HepG2 (cell line): Measurements from ENCODE around the gene PTPRD. TPM values are rescaled to one million over a fixed set of nuclear protein-coding genes. Genes with fewer than 3 reads are reported as not detected.

Source experiments
- ATAC-seq: fragments of 200-7000 bp; cut with Tn5 transposase; 3 replicates; pipeline ENCODE4 v1.9.1; 2020; ENCODE audit warnings: mild to moderate bottlenecking, moderate library complexity
- BruUV-seq: library from RNA; stranded (reverse); fragments of 400-500 nt; replicated peaks from 2 replicates; lab custom pipeline; 2021; lab: Mats Ljungman, UMichigan
- CTCF ChIA-PET: fragments of 300-600 bp; formaldehyde crosslinking; extraction: SDS; loops from one replicate; lab custom pipeline; 2021; ENCODE audit warnings: low total read pairs, inconsistent platforms, low intra/inter-chr PET ratio; lab: Yijun Ruan, JAX
- POLR2A ChIA-PET: fragments of 350-600 bp; sonication (Branson Sonifier 250); formaldehyde crosslinking; loops from one replicate; lab custom pipeline; 2020; ENCODE audit warnings: antibody characterized with exemption, inconsistent platforms; lab: Yijun Ruan, JAX
- DNase-seq: peaks from one replicate; pipeline ENCODE4 v3.0.0-alpha.2; 2015; ENCODE audit warnings: low spot score
- FAIRE-seq: peaks from 3 replicates; lab custom pipeline; 2011; peaks lifted over from hg19 to GRCh38; lab: Jason Lieb, UNC
- H2AFZ ChIP-seq: one replicate; pipeline ENCODE4 v1.6.1; 2011; ENCODE audit warnings: low read length, inconsistent platforms
- H3K27ac ChIP-seq: fragments of 300-600 bp; 3 replicates; pipeline ENCODE4 v1.8.0; 2011; ENCODE audit warnings: mixed run types, mild to moderate bottlenecking, mixed read lengths, low read length, inconsistent platforms; ENCODE audit not compliant: insufficient read depth; ENCODE audit errors: extremely low read length
- H3K27me3 ChIP-seq, 2 experiments: fragments of 200-600 bp in 1 of 2; 2 replicates in 1 of 2; 3 replicates in 1 of 2; pipeline versions ENCODE4 v1.6.0 to v1.8.0; 2011; ENCODE audit warnings: low read length in 2 of 2, mild to moderate bottlenecking in 2 of 2, moderate library complexity in 2 of 2, inconsistent platforms in 1 of 2; ENCODE audit not compliant: insufficient read depth in 2 of 2, control insufficient read depth in 1 of 2
- H3K36me3 ChIP-seq, 2 experiments: fragments of 200-600 bp in 1 of 2; replicated peaks in 1 of 2; 2 replicates in 1 of 2; 3 replicates in 1 of 2; pipeline versions ENCODE4 v1.5.1 to v1.8.0; 2011; ENCODE audit warnings: low read length in 2 of 2, inconsistent platforms in 1 of 2; ENCODE audit not compliant: insufficient read depth in 2 of 2, control insufficient read depth in 1 of 2
- H3K4me1 ChIP-seq: 2 replicates; pipeline ENCODE4 v1.5.1; 2012; ENCODE audit warnings: low read length, inconsistent platforms; ENCODE audit not compliant: insufficient read depth
- H3K4me2 ChIP-seq: 2 replicates; pipeline ENCODE4 v1.6.0; 2011; ENCODE audit warnings: low read depth, low read length, inconsistent platforms
- H3K4me3 ChIP-seq, 3 experiments: fragments of 200-600 bp in 1 of 3; sonication (generic), shearing (Covaris generic) in 1 of 3; replicated peaks in 1 of 3; 2 replicates each; pipeline ENCODE4 v1.5.1; 2011 to 2016; ENCODE audit warnings: low read length in 3 of 3, inconsistent platforms in 2 of 3, low read depth in 2 of 3, mild to moderate bottlenecking in 2 of 3, control low read depth in 1 of 3, mixed read lengths in 1 of 3; ENCODE audit not compliant: insufficient read depth in 1 of 3
- H3K79me2 ChIP-seq: one replicate; pipeline ENCODE4 v1.6.1; 2011; ENCODE audit warnings: low read length, inconsistent platforms; ENCODE audit not compliant: insufficient read depth
- H3K9ac ChIP-seq: 2 replicates; pipeline ENCODE4 v1.6.0; 2011; ENCODE audit warnings: mild to moderate bottlenecking, low read depth, low read length, inconsistent platforms; ENCODE audit not compliant: insufficient read depth
- H3K9me3 ChIP-seq: 2 replicates; pipeline ENCODE4 v1.5.1; 2012; ENCODE audit warnings: mild to moderate bottlenecking, low read length
- H4K20me1 ChIP-seq: 2 replicates; pipeline ENCODE4 v1.6.0; 2011; ENCODE audit warnings: inconsistent platforms, mild to moderate bottlenecking, low read length, moderate library complexity; ENCODE audit not compliant: insufficient read depth
- CREM ChIP-seq, 2 experiments: sonication (generic) in 1 of 2; formaldehyde crosslinking in 1 of 2; IDR thresholded peaks; 2 replicates each; pipeline versions ENCODE4 v1.4.0 to v1.6.1; 2016 to 2020; ENCODE audit warnings: antibody characterized with exemption in 1 of 2, mild to moderate bottlenecking in 1 of 2, missing genetic modification reagents in 1 of 2
- ISX ChIP-seq: sonication (generic); formaldehyde crosslinking; conservative IDR thresholded peaks from 2 replicates; pipeline ENCODE4 v1.5.0; 2020; ENCODE audit warnings: missing genetic modification reagents
- MEIS2 ChIP-seq: sonication (generic); formaldehyde crosslinking; IDR thresholded peaks from 2 replicates; pipeline ENCODE4 v1.9.0; 2021; ENCODE audit warnings: mild to moderate bottlenecking, missing genetic modification reagents
- NFE2L2 ChIP-seq: fragments of 150-350 bp; IDR thresholded peaks from 2 replicates; pipeline ENCODE4 v1.6.1; 2014; ENCODE audit warnings: low read length
- RFX1 ChIP-seq: fragments of 450-650 bp; IDR thresholded peaks from 2 replicates; pipeline ENCODE4 v1.6.1; 2017
- ZFP90 ChIP-seq: sonication (generic); formaldehyde crosslinking; IDR thresholded peaks from 2 replicates; pipeline ENCODE4 v1.8.0; 2022; ENCODE audit warnings: missing genetic modification reagents, mild to moderate bottlenecking, inconsistent platforms, borderline replicate concordance
- WGBS: methylation state at CpG from one replicate; pipeline ENCODE4 v1.1.6; 2017; ENCODE audit warnings: low lambda C conversion rate; 5-methylcytosine and 5-hydroxymethylcytosine counted together
- in situ Hi-C: cut with HindIII; loops from 2 replicates; pipeline ENCODE4 v1.10.0; 2017; ENCODE audit warnings: low pct_unique_long_range_greater_than_20kb; ENCODE audit not compliant: extremely low pct_ligation_motif_present
- intact Hi-C: fragments of 100-400 bp; cut with micrococcal nuclease; formaldehyde crosslinking; loops from one replicate; pipeline ENCODE4 v1.10.0; 2022; ENCODE audit not compliant: unreplicated experiment
- polyA plus RNA-seq, 8 experiments: library from polyadenylated mRNA; depleted of rRNA in 3 of 8; stranded (reverse) in 7 of 8; unstranded in 1 of 8; fragments of >200 nt; fragmentation: Illumina TruSeq in 4 of 8; extraction: Trizol in 4 of 8; gene quantifications; 2 replicates each; pipeline versions ENCODE4 v1.2.1 to v1.2.3, GENCODE V29; 2011 to 2016; ENCODE audit warnings: low read depth in 4 of 8, missing spikeins in 1 of 8, mixed read lengths in 1 of 8; ENCODE audit not compliant: insufficient read depth in 1 of 8
- total RNA-seq, 5 experiments: library from RNA; depleted of rRNA; stranded (reverse); fragments of >200 nt; fragmentation: Illumina TruSeq; extraction: Trizol; gene quantifications; 2 replicates each; pipeline ENCODE4 v1.2.3, GENCODE V29; 2016; ENCODE audit warnings: low read depth in 1 of 5
- TF ChIP-seq, protein P1 (sequence below): sonication (generic); formaldehyde crosslinking; IDR thresholded peaks from 2 replicates; pipeline ENCODE4 v1.4.0; 2020; ENCODE audit warnings: missing genetic modification reagents, borderline replicate concordance
- TF ChIP-seq, protein P2 (sequence below), 2 experiments: sonication (generic) in 1 of 2; formaldehyde crosslinking in 1 of 2; IDR thresholded peaks; 2 replicates each; pipeline versions ENCODE4 v1.6.1 to v1.9.0; 2014 to 2022; ENCODE audit warnings: antibody characterized with exemption in 1 of 2, borderline replicate concordance in 1 of 2, inconsistent platforms in 1 of 2, low read depth in 1 of 2, missing genetic modification reagents in 1 of 2

PTPRD gene
- total and polyA plus RNA-seq, 2 of the 13 experiments (the other 11 are each of a cell fraction or from before 2014, with no cell fraction given) = 0.05 TPM; not detected in 1

DNA sequence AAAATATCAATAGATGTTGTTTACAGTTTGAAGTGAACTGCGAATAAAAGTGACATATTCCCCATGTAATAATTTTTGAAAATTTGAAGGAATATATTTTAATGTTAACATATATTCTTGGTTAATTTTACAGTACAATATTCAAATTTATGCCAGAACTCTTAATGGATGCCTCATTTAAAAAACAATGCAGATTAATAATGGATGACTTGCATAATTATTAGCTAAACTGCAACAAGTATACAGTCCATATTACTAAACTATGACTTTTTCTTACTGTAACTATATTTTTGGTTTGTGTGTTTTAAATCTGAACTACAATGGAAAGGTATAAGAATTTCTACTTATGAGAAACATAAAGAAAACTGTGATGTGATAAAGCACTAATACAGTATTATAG is 1390.1 kb downstream of the PTPRD start:
- FAIRE-seq (no peak), ATAC-seq (no peak)
- H3K27me3 ChIP-seq = no peaks in the 10 kb centered on the region
- BruUV-seq = no TSS peak
- CTCF ChIA-PET = no interaction called here
- no peak overlapping the region for H3K4me2 ChIP-seq
- H3K36me3 ChIP-seq = no peaks in the 10 kb centered on the region
- in situ Hi-C loops = no loop called here
- H3K9ac ChIP-seq = no peak overlapping the region
- 0% methylated on average over 1 of the region's 1 CpG for WGBS
- no peaks in the 10 kb centered on the region for H4K20me1 ChIP-seq
- POLR2A ChIA-PET = no interaction called here
- TF ChIP-seq ISX = no peak
- TF ChIP-seq NFE2L2 = peak; percentile 52; the same call in 1 of the 2 replicates
- TF ChIP-seq, all 625 proteins: peak for 1
- Histone ChIP-seq H3K27ac (no peak overlapping the region), H3K4me1 (no peaks in the 10 kb centered on the region), H2AFZ (no peak overlapping the region), H3K79me2 (no peaks in the 10 kb centered on the region), H3K4me3 (no peak overlapping the region), H3K9me3 (0 out of 2 replicates have a peak, but pooled peaks cover 5% of the 10 kb centered on the region)
- intact Hi-C loops = no loop called here
- DNase-seq = no peak

DNA sequence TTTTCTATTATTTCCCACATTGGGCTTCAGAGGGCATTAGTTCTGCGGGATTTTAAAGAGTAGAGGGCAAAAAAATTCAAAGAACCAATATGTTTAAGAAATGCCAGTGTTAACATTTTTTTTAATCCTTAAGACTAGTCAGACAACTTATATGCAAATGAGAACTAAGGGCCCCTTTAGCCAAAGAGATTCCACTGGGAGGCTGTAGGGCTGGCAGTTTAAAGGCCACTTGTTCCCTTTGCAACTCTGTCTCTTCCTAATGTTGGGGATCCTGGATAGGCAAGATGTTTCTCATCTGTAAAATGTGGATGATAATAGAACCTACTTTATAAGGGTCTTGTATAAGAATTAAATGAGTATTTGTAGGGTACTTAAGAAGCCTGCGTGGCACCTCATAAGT is 1395.9 kb downstream of the PTPRD start:
- no peak overlapping the region for H3K27ac ChIP-seq
- no peaks in the 10 kb centered on the region for H3K4me1 ChIP-seq
- H3K9ac ChIP-seq = no peak overlapping the region
- no peak overlapping the region for H2AFZ ChIP-seq
- no peaks in the 10 kb centered on the region for H3K9me3 ChIP-seq
- ATAC-seq (no peak), FAIRE-seq (no peak), DNase-seq (no peak)
- ChIA-PET POLR2A (no interaction called here), CTCF (no interaction called here)
- no peaks in the 10 kb centered on the region for H3K36me3 ChIP-seq
- H3K4me3 ChIP-seq = no peak overlapping the region
- in situ Hi-C loops (no loop called here), intact Hi-C loops (no loop called here)
- H3K79me2 ChIP-seq = no peaks in the 10 kb centered on the region
- no TSS peak for BruUV-seq
- WGBS = 0% methylated on average over 2 of the region's 2 CpGs
- no peak overlapping the region for H3K4me2 ChIP-seq
- no peaks in the 10 kb centered on the region for H4K20me1 ChIP-seq
- no peaks in the 10 kb centered on the region for H3K27me3 ChIP-seq
- TF ChIP-seq MEIS2 (CRISPR knock-in tag) (no peak), RFX1 (no peak), CREM (IDR thresholded peaks at IDR 0.05) (no peak), CREM (CRISPR knock-in tag; IDR thresholded peaks at IDR 0.05) (no peak), ZFP90 (no peak)
- TF ChIP-seq, protein P1, sequence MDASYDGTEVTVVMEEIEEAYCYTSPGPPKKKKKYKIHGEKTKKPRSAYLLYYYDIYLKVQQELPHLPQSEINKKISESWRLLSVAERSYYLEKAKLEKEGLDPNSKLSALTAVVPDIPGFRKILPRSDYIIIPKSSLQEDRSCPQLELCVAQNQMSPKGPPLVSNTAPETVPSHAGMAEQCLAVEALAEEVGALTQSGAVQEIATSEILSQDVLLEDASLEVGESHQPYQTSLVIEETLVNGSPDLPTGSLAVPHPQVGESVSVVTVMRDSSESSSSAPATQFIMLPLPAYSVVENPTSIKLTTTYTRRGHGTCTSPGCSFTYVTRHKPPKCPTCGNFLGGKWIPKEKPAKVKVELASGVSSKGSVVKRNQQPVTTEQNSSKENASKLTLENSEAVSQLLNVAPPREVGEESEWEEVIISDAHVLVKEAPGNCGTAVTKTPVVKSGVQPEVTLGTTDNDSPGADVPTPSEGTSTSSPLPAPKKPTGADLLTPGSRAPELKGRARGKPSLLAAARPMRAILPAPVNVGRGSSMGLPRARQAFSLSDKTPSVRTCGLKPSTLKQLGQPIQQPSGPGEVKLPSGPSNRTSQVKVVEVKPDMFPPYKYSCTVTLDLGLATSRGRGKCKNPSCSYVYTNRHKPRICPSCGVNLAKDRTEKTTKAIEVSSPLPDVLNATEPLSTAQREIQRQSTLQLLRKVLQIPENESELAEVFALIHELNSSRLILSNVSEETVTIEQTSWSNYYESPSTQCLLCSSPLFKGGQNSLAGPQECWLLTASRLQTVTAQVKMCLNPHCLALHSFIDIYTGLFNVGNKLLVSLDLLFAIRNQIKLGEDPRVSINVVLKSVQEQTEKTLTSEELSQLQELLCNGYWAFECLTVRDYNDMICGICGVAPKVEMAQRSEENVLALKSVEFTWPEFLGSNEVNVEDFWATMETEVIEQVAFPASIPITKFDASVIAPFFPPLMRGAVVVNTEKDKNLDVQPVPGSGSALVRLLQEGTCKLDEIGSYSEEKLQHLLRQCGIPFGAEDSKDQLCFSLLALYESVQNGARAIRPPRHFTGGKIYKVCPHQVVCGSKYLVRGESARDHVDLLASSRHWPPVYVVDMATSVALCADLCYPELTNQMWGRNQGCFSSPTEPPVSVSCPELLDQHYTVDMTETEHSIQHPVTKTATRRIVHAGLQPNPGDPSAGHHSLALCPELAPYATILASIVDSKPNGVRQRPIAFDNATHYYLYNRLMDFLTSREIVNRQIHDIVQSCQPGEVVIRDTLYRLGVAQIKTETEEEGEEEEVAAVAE = no peak
- TF ChIP-seq, protein P2, sequence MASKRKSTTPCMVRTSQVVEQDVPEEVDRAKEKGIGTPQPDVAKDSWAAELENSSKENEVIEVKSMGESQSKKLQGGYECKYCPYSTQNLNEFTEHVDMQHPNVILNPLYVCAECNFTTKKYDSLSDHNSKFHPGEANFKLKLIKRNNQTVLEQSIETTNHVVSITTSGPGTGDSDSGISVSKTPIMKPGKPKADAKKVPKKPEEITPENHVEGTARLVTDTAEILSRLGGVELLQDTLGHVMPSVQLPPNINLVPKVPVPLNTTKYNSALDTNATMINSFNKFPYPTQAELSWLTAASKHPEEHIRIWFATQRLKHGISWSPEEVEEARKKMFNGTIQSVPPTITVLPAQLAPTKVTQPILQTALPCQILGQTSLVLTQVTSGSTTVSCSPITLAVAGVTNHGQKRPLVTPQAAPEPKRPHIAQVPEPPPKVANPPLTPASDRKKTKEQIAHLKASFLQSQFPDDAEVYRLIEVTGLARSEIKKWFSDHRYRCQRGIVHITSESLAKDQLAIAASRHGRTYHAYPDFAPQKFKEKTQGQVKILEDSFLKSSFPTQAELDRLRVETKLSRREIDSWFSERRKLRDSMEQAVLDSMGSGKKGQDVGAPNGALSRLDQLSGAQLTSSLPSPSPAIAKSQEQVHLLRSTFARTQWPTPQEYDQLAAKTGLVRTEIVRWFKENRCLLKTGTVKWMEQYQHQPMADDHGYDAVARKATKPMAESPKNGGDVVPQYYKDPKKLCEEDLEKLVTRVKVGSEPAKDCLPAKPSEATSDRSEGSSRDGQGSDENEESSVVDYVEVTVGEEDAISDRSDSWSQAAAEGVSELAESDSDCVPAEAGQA (IDR thresholded peaks at IDR 0.05; ENCODE audit: low read depth) = no peak
- TF ChIP-seq, protein P2 (CRISPR knock-in tag; IDR thresholded peaks at IDR 0.05; ENCODE audit: borderline replicate concordance) = no peak
